HepG2 (cell line): ENCODE data around the gene CLDN15. TPM values are rescaled to one million over a fixed set of nuclear protein-coding genes. Genes with fewer than 3 reads are reported as not detected.
A peak's percentile ranks its signal among the peaks of the same experiment; 100 is the strongest.

Experiments used
- CHD2 ChIP-seq: IDR thresholded peaks from 2 replicates; pipeline ENCODE4 v1.6.1; 2011; ENCODE audit warnings: low read depth, low read length, improper control_type of control experiment
- CSRNP1 ChIP-seq: sonication (generic); formaldehyde crosslinking; IDR thresholded peaks from 2 replicates; pipeline ENCODE4 v1.8.1; 2023; ENCODE audit warnings: mild to moderate bottlenecking, missing genetic modification reagents
- ETV6 ChIP-seq: sonication (generic); formaldehyde crosslinking; conservative IDR thresholded peaks from 2 replicates; pipeline ENCODE4 v1.4.0; 2020; ENCODE audit warnings: missing genetic modification reagents
- GTF2F1 ChIP-seq: fragments of 150-350 bp; IDR thresholded peaks from 2 replicates; pipeline ENCODE4 v1.6.1; 2014; ENCODE audit warnings: low read length
- IRF9 ChIP-seq: sonication (generic); formaldehyde crosslinking; IDR thresholded peaks from 2 replicates; pipeline ENCODE4 v1.8.0; 2022; ENCODE audit warnings: missing genetic modification reagents, mild to moderate bottlenecking, borderline replicate concordance
- KLF13 ChIP-seq: sonication (generic); formaldehyde crosslinking; IDR thresholded peaks from 2 replicates; pipeline ENCODE4 v1.4.0; 2020; ENCODE audit warnings: mild to moderate bottlenecking, missing genetic modification reagents
- PHB2 ChIP-seq: fragments of 450-650 bp; IDR thresholded peaks from 2 replicates; pipeline ENCODE4 v1.6.1; 2018; ENCODE audit not compliant: partially characterized antibody
- PITX1 ChIP-seq: sonication (generic); formaldehyde crosslinking; IDR thresholded peaks from 2 replicates; pipeline ENCODE4 v1.5.1; 2020; ENCODE audit warnings: mild to moderate bottlenecking, missing genetic modification reagents
- SKI ChIP-seq: fragments of 450-650 bp; IDR thresholded peaks from one replicate; pipeline ENCODE4 v1.6.1; 2018; ENCODE audit warnings: mild to moderate bottlenecking; ENCODE audit not compliant: partially characterized antibody
- WIZ ChIP-seq: sonication (generic); formaldehyde crosslinking; IDR thresholded peaks from 2 replicates; pipeline ENCODE4 v1.5.1; 2020; ENCODE audit warnings: mild to moderate bottlenecking, missing genetic modification reagents
- ZFP36L1 ChIP-seq: sonication (generic); formaldehyde crosslinking; IDR thresholded peaks from 2 replicates; pipeline ENCODE4 v1.8.0; 2022; ENCODE audit warnings: mild to moderate bottlenecking, missing genetic modification reagents, moderate library complexity
- ZKSCAN8 ChIP-seq: IDR thresholded peaks from 2 replicates; pipeline ENCODE4 v1.6.1; 2016; ENCODE audit warnings: borderline replicate concordance, missing genetic modification reagents, missing compliant biosample characterization
- ZNF280D ChIP-seq: sonication (generic); formaldehyde crosslinking; IDR thresholded peaks from 2 replicates; pipeline ENCODE4 v1.5.1; 2020; ENCODE audit warnings: mild to moderate bottlenecking, missing genetic modification reagents
- ZNF3 ChIP-seq: IDR thresholded peaks from 2 replicates; pipeline ENCODE4 v1.7.0; 2017; ENCODE audit warnings: inconsistent platforms
- ZNF44 ChIP-seq: sonication (generic); formaldehyde crosslinking; IDR thresholded peaks from 2 replicates; pipeline ENCODE4 v1.5.1; 2020; ENCODE audit warnings: mild to moderate bottlenecking, missing genetic modification reagents
- ZNF446 ChIP-seq: sonication (generic); formaldehyde crosslinking; IDR thresholded peaks from 2 replicates; pipeline ENCODE4 v1.5.0; 2020; ENCODE audit warnings: mild to moderate bottlenecking, missing genetic modification reagents
- ZNF501 ChIP-seq: sonication (generic); formaldehyde crosslinking; IDR thresholded peaks from 2 replicates; pipeline ENCODE4 v1.5.1; 2020; ENCODE audit warnings: mild to moderate bottlenecking, moderate library complexity, missing genetic modification reagents
- ZNF549 ChIP-seq: sonication (generic); formaldehyde crosslinking; IDR thresholded peaks from 2 replicates; pipeline ENCODE4 v1.5.0; 2020; ENCODE audit warnings: missing genetic modification reagents
- ZNF580 ChIP-seq: IDR thresholded peaks from 2 replicates; pipeline ENCODE4 v1.6.1; 2016; ENCODE audit warnings: low read depth, borderline replicate concordance
- ZNF589 ChIP-seq: sonication (generic); formaldehyde crosslinking; conservative IDR thresholded peaks from 2 replicates; pipeline ENCODE4 v1.8.0; 2022; ENCODE audit warnings: mild to moderate bottlenecking, moderate library complexity, missing genetic modification reagents
- polyA plus RNA-seq, 8 experiments: library from polyadenylated mRNA; depleted of rRNA in 3 of 8; stranded (reverse) in 7 of 8; unstranded in 1 of 8; fragments of >200 nt; fragmentation: Illumina TruSeq in 4 of 8; extraction: Trizol in 4 of 8; gene quantifications; 2 replicates each; pipeline versions ENCODE4 v1.2.1 to v1.2.3, GENCODE V29; 2011 to 2016; ENCODE audit warnings: low read depth in 4 of 8, missing spikeins in 1 of 8, mixed read lengths in 1 of 8; ENCODE audit not compliant: insufficient read depth in 1 of 8
- total RNA-seq, 5 experiments: library from RNA; depleted of rRNA; stranded (reverse); fragments of >200 nt; fragmentation: Illumina TruSeq; extraction: Trizol; gene quantifications; 2 replicates each; pipeline ENCODE4 v1.2.3, GENCODE V29; 2016; ENCODE audit warnings: low read depth in 1 of 5

Gene CLDN15
- total and polyA plus RNA-seq, 2 of the 13 experiments (the other 11 are each of a cell fraction or from before 2014, with no cell fraction given) = 7.1 to 17.8 TPM

- TF ChIP-seq CSRNP1 (CRISPR knock-in tag) = no peak; the same call in 1 of the 2 replicates
- no peak; the same call in 1 of the 2 replicates for TF ChIP-seq PITX1 (CRISPR knock-in tag)
- TF ChIP-seq ZNF446 (CRISPR knock-in tag) = no peak
- TF ChIP-seq ZKSCAN8 (CRISPR knock-in tag) = 0 out of 2 replicates have a peak, but pooled peaks have one; percentile 26
- TF ChIP-seq ZNF589 (CRISPR knock-in tag) = no peak
- TF ChIP-seq ZNF3 (CRISPR knock-in tag) = no peak
- TF ChIP-seq SKI = peak; percentile 91
- 0 out of 2 replicates have a peak, but pooled peaks have one; percentile 27 for TF ChIP-seq ZNF580
- TF ChIP-seq ZNF549 = no peak
- TF ChIP-seq ZNF44 (CRISPR knock-in tag) = no peak
- TF ChIP-seq KLF13 (CRISPR knock-in tag) = no peak
- 0 out of 2 replicates have a peak, but pooled peaks have one; percentile 10 for TF ChIP-seq GTF2F1
- TF ChIP-seq ZNF280D (CRISPR knock-in tag) = no peak; the same call in none of the 2 replicates
- no peak for TF ChIP-seq IRF9 (CRISPR knock-in tag)
- TF ChIP-seq ZNF501 (CRISPR knock-in tag) = peak; percentile 56; the same call in 1 of the 2 replicates
- no peak for TF ChIP-seq WIZ
- TF ChIP-seq PHB2 = no peak
- TF ChIP-seq ZFP36L1 (CRISPR knock-in tag) = peak; percentile 23; the same call in 1 of the 2 replicates
- TF ChIP-seq CHD2 = peak; percentile 53
- no peak for TF ChIP-seq ETV6
These were observed 36.6 kb downstream of the CLDN15 start, which contains the start of gene MOGAT3 (continued) for GRCh38 chr7:101200862-101201599.
